ENCODE data around the gene CAMKK1.

Gene CAMKK1

GRCh38 chr17:3843935-3844516 lies 48.8 kb downstream of the CAMKK1 start:
- DNase-seq: no peak

DNA sequence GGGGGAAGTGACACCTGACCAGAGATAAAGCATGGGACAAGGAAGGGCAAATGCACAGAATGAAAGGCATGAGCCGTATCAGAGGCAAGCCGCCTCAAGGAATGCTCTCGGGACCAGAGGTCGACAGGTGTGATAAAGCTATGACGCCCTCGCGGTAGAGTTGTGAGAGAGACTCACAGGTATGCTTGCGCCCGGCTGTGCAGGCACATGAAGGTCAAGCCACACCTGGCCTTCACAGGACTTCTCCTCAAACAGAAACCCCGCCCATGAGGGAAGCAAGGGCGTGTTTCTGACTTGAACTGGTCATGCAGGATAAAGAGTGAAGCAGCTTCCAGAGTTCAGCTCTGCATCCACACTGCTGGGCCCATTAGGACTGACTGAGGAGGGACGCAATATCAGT lies 54.6 kb downstream of the CAMKK1 start:
- DNase-seq: no peak

DNA sequence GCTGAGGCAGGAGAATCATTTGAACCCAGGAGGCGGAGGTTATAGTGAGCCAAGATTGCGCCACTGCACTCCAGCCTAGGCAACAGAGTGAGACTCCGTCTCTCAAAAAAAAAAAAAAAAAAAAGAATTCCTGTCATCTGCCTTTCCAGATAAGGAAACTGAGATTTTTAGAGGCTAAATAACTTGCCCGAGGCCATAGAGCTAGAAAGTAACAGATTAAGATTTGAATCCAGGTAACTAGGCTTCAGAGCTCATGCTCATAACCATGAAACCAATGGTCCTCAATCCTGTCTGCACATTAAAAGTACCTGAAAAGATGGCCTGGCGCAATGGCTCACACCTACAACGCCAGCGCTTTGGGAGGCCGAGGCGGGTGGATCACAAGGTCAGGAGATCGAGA lies 56.3 kb downstream of the CAMKK1 start:
- no peak for DNase-seq

DNA sequence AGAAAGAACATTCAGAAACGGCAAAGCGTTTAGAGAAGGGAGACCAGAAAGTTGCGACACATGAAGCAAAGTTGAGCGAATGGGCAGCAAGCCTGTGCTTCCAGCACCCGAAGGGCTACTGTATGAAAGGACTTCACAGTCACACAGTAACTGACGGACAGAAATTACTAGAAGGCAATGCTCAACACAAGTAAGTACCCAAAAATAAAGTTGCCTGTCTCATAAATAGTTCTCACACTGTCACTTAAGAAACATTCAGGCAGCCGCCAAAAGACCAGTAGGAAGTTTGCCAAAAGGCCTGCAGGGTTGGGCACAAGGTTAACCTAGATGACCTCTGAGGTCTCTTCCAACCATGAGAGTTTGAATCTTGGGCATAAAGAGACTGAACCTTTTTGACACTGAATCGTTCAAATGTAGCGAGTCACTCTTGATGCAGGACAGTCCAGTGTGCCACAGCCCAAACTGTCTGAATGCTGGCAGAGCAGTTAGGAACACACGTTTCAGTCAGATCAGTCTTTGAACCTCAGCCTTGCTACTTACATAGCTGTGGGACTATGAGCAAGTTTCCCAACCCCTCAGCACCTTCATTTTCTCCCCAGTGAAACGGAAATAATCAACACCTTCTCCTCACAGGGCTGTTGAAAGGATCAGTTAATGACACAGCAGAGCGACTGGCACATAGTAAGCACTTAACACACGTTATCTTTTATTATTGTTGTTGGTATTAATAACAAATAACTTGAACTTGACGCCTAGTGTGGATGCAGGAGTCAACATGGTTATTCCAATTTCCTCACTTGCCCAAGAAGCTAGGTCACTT lies 57.2 kb downstream of the CAMKK1 start:
- DNase-seq: no peak

- no peak for DNase-seq
Observed at GRCh38 chr17:3834811-3835210, 58.0 kb downstream of the CAMKK1 start.

DNA sequence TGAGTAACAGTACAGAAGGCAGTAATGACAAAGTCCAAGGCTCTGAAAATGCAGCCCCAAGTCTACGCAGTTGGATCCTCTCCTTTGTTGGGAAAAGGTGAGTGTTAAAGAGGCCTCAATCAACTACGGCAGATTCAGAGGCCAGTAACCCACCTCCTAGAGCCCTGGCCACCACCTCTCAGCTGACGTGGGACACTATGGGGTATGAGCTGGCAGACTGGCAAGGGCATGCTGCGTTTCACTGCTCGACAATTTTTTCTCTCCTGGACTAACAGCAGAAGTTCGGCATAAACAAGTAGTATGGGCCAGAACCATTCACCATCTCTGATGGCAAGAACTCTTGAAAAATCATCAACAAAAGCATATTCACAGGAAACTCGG lies 64.0 kb downstream of the CAMKK1 start:
- DNase-seq: no peak

- no peak for DNase-seq
Observed at GRCh38 chr17:3828151-3828851, 64.6 kb downstream of the CAMKK1 start.

GRCh38 chr17:3827124-3827773 lies 65.6 kb downstream of the CAMKK1 start:
- no peak for DNase-seq

GRCh38 chr17:3826191-3826590 lies 66.7 kb downstream of the CAMKK1 start:
- DNase-seq: no peak

DNA sequence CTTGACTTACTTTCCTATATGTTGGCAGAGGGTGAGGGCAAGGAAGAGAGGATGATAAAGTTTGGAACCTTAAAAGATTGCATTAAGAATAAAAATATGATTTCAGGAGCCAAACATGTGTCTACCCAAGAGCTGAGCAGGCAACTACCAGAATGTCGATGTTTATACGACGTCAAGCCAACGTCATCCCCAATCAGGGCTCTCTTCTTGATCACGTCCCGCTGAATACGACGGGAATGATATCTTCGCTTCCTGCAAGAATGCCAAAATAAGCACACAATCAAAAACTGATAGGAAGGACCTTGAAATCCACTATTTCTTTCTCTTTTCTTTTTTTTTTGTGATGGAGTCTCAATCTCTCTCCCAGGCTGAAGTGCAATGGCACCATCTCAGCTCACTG lies 71.8 kb downstream of the CAMKK1 start:
- DNase-seq: no peak

DNA sequence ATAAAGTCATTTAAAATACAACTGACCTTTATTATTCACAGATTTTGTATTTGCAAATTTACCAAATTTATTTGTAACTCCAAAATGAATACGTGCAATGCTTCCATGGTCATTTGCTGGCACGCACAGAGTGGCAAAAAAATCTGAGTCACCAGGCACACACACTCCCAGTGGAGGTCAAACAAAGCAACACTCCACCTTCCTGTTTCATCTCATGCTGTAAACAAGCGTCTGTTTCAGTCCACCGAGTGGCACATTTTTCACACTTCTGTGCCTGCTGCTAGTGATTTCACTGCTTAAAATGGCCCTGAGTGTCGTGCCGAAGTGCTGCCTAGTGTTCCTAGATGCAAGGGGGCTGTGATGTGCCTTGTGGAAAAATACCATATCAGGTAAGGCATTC lies 74.1 kb downstream of the CAMKK1 start:
- no peak for DNase-seq

GRCh38 chr17:3817851-3818605 lies 74.8 kb downstream of the CAMKK1 start:
- DNase-seq: no peak

GRCh38 chr17:3815925-3816324 lies 76.9 kb downstream of the CAMKK1 start:
- no peak for DNase-seq

DNA sequence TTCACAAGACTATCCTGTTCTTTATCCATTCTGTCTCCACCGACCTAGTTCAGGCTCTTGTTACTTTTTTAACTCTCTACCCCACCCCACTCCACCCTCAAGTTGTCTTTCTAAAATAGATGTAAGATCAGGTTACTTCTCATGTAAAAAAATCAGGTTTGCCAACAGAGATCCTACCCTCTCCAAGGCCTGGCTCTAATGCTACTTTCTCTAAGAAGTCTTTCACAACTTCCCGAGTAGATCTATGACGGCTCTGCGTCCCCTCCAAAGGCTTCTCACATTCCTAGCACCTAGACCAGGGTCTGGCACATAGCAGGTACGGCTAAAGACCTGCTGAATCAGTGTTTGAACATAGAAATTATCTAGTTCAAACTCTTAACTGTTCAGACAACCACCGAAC lies 77.7 kb downstream of the CAMKK1 start:
- DNase-seq: no peak

DNA sequence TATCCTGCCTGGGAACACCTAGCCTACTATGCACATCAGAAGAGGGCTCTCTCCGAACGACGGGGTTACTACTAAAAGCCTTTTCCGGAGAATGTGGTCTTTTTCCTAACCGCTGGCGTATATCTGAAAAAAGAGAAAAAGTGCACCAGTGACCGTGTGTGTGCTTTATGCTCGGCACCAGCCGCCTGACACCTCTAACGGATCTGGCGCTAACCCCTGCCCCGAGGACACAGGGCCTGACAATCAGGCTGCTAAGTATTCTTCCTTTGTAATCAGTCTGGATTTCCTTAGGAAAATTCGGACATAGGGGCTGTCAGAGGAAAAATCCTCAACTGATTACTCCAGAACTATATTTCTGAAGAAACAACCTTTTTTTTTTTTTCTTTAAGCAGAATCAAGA lies 78.5 kb downstream of the CAMKK1 start:
- no peak for DNase-seq

DNA sequence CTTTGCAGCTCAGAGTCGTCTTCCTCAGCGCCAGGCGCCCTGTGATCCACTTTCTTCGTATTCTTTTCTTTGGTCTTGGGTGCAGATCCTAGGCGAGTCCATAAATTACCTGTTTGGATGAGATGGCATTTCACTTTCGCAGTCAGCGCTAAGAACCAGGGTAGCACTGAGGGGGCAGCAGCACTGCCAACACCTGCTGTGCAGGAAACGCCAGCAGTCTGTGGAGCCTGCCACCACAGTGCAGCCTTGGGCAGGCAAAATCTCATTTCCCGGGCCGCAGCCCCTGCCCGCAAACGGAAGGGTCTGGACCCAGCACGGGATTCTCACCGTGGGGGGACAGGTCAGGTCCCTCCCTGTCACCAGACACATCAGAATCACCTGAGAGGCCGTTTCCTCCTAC lies 79.7 kb downstream of the CAMKK1 start:
- DNase-seq: no peak

DNA sequence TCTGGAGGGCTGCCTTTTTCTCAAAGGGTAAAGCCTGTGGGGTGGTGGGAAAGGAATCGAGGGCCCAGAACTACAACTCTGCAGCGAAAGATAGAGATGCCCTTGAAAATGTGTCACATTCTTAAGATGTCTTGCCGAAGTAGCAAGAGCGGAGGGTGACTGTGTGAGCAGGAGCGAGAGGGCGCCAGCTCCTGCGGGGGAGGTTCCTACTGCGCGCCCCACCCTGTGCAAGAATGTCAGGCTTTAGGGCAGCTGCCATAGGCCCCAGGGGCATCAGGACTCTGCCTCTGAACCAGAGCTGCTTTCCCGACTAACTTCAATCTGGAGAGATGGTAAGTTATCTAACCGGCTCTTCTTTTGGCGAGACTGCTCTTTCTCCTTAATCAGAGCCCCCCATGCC lies 80.1 kb downstream of the CAMKK1 start:
- DNase-seq: no peak

GRCh38 chr17:3812284-3812683 lies 80.6 kb downstream of the CAMKK1 start:
- DNase-seq: no peak
